GM21723 (cell line): ENCODE results near the gene AKAP3.

Experiments used
- ATAC-seq: cut with Tn5 transposase; IDR thresholded peaks from one replicate; pipeline ENCODE4 v1.9.1; 2021; ENCODE audit warnings: mild to moderate bottlenecking, moderate library complexity; ENCODE audit not compliant: unreplicated experiment

The AKAP3 gene

GRCh38 chr12:4648501-4649357, at the start of gene AKAP3, which contains the start of gene NDUFA9:
TSS of gene AKAP3 (minus strand) at chr12:4649051. CDS start at chr12:4638196, 10,855 bp downstream.
TSS of gene NDUFA9 (plus strand) at chr12:4649114. CDS start at chr12:4649127, 13 bp downstream.
- peak; percentile 74 for ATAC-seq

GRCh38 chr12:4690760-4691159, 41.9 kb upstream of the AKAP3 start:
- no peak for ATAC-seq

GRCh38 chr12:4685317-4685716, 36.5 kb upstream of the AKAP3 start:
- no peak for ATAC-seq

- ATAC-seq: no peak
Observed at GRCh38 chr12:4681732-4682131, 32.9 kb upstream of the AKAP3 start.

GRCh38 chr12:4679711-4680110, 30.9 kb upstream of the AKAP3 start:
- ATAC-seq: no peak

GRCh38 chr12:4665236-4665635, 16.4 kb upstream of the AKAP3 start:
- ATAC-seq: no peak

- ATAC-seq: no peak
Observed at GRCh38 chr12:4663971-4664505, 15.2 kb upstream of the AKAP3 start.

- ATAC-seq: no peak
Observed at GRCh38 chr12:4653691-4654090, 4.8 kb upstream of the AKAP3 start.

GRCh38 chr12:4653257-4653656, 4.4 kb upstream of the AKAP3 start:
- ATAC-seq: no peak

GRCh38 chr12:4649358-4649661, 459 bp upstream of the AKAP3 start:
- no peak for ATAC-seq

GRCh38 chr12:4648104-4648500, 749 bp downstream of the AKAP3 start:
- ATAC-seq: peak; percentile 42

GRCh38 chr12:4645023-4645422, 3.8 kb downstream of the AKAP3 start:
- no peak for ATAC-seq

GRCh38 chr12:4643747-4644146, 5.1 kb downstream of the AKAP3 start:
- peak; percentile 64 for ATAC-seq

- ATAC-seq: no peak
Observed at GRCh38 chr12:4630262-4630661, 18.6 kb downstream of the AKAP3 start.

GRCh38 chr12:4628406-4628805, 20.4 kb downstream of the AKAP3 start:
- no peak for ATAC-seq

- no peak for ATAC-seq
Observed at GRCh38 chr12:4626543-4626942, 22.3 kb downstream of the AKAP3 start.

- no peak for ATAC-seq
Observed at GRCh38 chr12:4621511-4621910, 27.3 kb downstream of the AKAP3 start.

- no peak for ATAC-seq
Observed at GRCh38 chr12:4615667-4616066, 33.2 kb downstream of the AKAP3 start.

GRCh38 chr12:4610481-4610880, 38.4 kb downstream of the AKAP3 start:
- ATAC-seq: no peak

- ATAC-seq: no peak
Observed at GRCh38 chr12:4609071-4609470, 39.8 kb downstream of the AKAP3 start.

- ATAC-seq: no peak
Observed at GRCh38 chr12:4607056-4607455, 41.8 kb downstream of the AKAP3 start.

GRCh38 chr12:4604684-4605193, 44.1 kb downstream of the AKAP3 start:
- ATAC-seq: peak; percentile 93
